Measurements from ENCODE around the gene APOA1. TPM values are rescaled to one million over a fixed set of nuclear protein-coding genes. Genes with fewer than 3 reads are reported as not detected.

Gene APOA1
- not detected in 2 replicates for total RNA-seq

DNA sequence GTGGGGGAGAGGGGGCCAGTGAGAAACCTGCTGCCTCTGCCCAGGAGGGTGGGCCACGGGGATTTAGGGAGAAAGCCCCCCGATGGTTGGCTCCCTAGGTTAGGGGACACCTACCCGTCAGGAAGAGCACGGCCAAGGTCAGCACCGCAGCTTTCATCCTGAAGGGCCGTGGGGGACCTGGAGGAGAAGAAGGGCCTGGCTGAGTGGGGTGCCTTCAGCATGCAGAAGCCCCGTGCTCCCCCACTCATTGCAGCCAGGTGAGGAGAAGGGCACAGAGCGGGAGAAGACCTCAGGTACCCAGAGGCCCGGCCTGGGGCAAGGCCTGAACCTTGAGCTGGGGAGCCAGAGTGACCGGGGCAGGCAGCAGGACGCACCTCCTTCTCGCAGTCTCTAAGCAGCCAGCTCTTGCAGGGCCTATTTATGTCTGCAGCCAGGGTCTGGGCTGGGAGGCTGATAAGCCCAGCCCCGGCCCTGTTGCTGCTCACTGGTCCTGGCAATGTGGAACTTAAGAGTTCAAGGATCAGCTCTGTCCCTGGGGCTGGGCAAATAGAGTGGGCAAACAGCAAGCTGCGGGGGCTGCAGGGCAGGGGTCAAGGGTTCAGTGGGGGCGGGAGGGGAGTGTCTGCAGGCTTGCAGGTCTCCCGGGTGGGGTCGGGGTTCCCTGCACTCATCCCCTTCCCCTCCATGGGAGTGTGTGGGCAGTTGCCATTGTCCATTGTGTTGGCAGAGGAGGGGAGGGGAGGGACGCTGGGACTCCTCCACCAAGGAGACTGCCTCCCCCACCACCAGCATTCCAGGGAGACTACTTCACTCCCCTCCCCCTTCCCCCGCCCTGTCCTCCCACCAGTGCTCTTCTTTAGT, at the start of gene APOA1:
Gene APOA1 (minus strand): TSS at position 392 of the 861 bp plus-strand sequence. CDS start 235 bp downstream, at position 157.

DNA sequence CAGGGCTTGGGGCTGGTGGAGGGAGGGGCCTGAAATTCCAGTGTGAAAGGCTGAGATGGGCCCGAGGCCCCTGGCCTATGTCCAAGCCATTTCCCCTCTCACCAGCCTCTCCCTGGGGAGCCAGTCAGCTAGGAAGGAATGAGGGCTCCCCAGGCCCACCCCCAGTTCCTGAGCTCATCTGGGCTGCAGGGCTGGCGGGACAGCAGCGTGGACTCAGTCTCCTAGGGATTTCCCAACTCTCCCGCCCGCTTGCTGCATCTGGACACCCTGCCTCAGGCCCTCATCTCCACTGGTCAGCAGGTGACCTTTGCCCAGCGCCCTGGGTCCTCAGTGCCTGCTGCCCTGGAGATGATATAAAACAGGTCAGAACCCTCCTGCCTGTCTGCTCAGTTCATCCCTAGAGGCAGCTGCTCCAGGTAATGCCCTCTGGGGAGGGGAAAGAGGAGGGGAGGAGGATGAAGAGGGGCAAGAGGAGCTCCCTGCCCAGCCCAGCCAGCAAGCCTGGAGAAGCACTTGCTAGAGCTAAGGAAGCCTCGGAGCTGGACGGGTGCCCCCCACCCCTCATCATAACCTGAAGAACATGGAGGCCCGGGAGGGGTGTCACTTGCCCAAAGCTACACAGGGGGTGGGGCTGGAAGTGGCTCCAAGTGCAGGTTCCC, 7.8 kb downstream of the APOA1 start, which contains the start of gene APOC3:
Gene APOC3 (plus strand): TSS at position 383 of the 659 bp plus-strand sequence. CDS start 676 bp downstream, outside the sequence.

DNA sequence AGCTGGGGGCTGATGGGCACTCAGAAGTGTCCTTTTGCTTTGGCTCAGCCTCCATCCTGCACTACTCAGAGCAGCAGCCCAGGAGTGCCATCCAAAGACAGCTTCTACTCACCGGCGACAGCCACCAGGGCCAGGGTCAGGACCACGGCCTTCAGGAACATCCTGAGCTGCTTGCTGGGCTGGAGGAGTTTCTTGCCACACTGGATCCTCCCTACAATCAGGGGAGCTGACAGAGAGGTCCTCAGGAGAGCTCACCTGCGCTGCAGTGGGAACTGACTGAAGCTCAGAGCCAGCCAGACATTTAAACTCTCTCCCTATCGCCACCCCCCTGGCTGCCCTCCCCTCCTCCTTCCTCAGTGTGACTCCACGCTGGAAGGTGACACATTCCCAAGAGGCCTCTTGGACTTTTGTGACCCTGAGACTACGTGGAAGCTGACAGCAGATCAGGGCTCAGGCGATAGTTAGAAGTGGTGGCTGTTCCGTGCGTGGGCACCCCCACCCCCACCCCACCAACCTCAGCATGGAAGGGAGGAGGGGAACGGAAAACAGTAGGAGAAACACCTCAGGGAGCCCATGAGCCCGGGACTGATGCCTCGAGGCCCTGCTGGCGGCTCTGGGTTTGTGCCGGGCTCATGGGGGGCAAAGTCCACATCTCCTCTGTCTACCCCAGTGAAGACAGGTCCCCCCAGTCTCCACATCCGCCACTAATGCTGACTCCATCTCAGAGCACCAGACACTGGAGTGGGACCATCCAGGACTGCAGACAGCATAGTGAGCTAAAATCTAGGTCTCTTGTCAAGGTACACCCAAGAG, 14.2 kb downstream of the APOA1 start, which contains the start of gene APOA4:
Gene APOA4 (minus strand): TSS at position 274 of the 813 bp plus-strand sequence. CDS start 113 bp downstream, at position 161.

DNA sequence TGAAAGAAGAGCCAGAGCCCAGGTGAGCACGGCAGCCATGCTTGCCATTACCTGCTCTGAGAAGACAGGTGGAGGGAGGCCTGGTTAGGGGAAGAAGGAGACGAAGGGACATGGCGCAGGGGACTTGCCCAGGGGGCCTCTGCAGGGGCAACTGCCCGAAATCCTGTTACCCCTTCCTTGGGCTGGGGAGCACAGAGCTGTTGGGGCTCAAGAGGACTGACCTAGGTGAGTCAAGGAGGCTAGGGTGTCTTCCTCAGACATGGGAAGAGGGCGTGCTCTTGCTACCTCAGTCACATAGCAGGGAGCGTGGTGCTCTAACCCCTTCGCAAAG, 45.6 kb downstream of the APOA1 start, which contains the start of gene APOA5:
Gene APOA5 (minus strand): TSS at position 67 of the 331 bp plus-strand sequence. CDS start 19 bp downstream, at position 48.

DNA sequence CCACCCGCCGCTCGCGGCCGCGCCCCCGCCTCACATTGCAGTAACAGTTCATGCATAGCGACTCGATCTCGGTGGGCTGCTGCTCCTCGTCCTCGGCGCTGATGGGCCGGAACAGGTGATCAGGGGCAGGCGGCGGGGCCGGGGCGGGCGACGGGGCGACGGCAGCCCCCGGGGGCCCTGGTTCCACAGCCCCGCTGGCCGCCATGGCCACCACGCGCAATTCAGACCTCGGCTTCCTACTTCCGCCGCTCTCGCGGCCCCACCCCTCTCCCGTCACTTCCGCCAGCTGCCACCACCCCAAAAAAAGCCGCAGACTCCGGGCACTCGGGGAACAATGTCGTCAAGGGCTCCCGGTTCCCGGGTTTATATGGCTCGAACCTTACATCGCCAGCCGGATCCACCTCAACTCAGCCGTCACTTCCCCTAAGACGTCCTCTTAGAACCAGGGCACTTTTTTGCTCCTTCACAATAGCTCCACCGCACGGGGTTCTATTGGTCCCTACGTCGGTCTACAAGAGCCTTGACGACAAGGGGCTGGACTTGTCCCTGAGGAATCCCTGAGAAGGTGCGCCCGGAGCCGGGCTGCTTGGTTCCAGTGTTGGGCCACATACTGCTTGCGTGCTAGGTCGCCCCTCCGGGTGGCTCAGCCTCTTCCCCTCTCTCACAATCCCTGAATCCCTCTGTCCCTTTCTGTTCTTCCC, 49.5 kb downstream of the APOA1 start, which contains the start of gene ZPR1:
Gene ZPR1 (minus strand): TSS at position 238 of the 701 bp plus-strand sequence. CDS start 33 bp downstream, at position 205.

Other genes with a start within 250 kb of the APOA1 start
- 13.9 and 15.3 TPM in 2 replicates for gene BUD13, start 64.6 kb downstream of the APOA1 start, total RNA-seq
- 15.2 and 42.2 TPM in 2 replicates for gene ZPR1, start 49.6 kb downstream of the APOA1 start, total RNA-seq
- gene APOA5, start 45.7 kb downstream of the APOA1 start, total RNA-seq = not detected in 2 replicates
- gene APOA4, start 14.3 kb downstream of the APOA1 start, total RNA-seq = not detected in 2 replicates
- not detected in 2 replicates for gene APOC3, start 7.7 kb downstream of the APOA1 start, total RNA-seq